GM12801 (cell line): ENCODE results near the gene MAP7D2.

Source experiments
- TF ChIP-seq, protein P1 (sequence below): IDR thresholded peaks from one replicate; pipeline ENCODE4 v1.5.1; 2011; ENCODE audit warnings: control low read depth; ENCODE audit not compliant: insufficient read length; ENCODE audit errors: extremely low read depth

Gene MAP7D2

DNA sequence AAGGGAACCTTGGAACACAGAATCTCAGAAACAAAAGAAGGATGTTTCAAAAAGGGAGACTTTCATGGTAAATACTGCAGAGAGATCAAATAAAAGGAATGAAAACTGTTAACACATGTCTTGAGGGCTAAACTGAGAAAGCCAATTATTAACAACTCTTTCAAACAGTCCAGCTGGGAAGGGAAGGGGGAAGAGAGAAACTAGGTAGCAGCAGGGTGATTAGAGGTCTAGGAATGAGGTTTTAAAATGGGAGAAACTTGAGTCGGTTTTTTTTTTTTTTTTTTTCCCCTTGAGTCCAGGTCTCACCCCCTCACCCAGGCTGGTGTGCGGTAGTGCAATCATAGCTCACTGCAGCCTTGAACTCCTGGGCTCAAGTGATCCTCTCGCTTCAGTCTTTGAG, 130.2 kb downstream of the MAP7D2 start:
- TF ChIP-seq, protein P1, sequence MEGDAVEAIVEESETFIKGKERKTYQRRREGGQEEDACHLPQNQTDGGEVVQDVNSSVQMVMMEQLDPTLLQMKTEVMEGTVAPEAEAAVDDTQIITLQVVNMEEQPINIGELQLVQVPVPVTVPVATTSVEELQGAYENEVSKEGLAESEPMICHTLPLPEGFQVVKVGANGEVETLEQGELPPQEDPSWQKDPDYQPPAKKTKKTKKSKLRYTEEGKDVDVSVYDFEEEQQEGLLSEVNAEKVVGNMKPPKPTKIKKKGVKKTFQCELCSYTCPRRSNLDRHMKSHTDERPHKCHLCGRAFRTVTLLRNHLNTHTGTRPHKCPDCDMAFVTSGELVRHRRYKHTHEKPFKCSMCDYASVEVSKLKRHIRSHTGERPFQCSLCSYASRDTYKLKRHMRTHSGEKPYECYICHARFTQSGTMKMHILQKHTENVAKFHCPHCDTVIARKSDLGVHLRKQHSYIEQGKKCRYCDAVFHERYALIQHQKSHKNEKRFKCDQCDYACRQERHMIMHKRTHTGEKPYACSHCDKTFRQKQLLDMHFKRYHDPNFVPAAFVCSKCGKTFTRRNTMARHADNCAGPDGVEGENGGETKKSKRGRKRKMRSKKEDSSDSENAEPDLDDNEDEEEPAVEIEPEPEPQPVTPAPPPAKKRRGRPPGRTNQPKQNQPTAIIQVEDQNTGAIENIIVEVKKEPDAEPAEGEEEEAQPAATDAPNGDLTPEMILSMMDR = no peak

DNA sequence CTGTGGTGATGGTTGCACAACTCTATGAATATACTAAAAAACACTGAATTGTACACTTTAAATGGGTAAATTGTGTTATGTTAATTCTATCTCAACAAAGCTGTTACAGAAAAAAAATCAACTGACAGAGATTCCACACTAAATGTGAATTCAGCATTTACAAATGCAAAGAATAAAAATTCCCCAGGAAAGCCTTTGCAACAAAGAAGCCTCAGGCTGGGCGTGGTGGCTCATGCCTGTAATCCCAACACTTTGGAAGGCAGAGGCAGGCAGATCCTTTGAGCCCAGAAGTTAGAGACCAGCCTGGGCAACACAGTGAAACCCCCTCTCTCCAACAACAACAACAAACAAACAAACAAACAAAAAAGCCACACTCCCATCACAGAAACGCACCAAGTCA, 134.8 kb downstream of the MAP7D2 start:
- TF ChIP-seq, protein P1 = no peak

DNA sequence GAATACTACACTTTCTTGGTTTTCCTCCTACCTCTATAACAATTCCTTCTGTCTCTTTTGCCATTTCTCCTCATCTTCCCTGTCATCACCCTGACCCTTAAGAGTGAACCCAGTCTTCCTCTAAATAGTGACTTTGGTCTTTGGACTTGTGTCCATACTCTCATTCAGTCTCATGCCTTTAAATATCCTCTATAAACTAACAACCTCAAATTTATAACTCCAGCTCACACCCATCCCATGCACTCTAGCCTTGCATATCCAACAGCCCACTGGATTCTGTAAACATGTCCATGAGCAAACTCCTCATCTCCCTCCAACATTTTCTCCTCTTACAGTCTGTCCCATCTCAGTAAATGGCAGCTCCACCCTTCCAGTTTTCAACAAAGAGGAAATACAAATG, 140.9 kb downstream of the MAP7D2 start:
- TF ChIP-seq, protein P1 = no peak

DNA sequence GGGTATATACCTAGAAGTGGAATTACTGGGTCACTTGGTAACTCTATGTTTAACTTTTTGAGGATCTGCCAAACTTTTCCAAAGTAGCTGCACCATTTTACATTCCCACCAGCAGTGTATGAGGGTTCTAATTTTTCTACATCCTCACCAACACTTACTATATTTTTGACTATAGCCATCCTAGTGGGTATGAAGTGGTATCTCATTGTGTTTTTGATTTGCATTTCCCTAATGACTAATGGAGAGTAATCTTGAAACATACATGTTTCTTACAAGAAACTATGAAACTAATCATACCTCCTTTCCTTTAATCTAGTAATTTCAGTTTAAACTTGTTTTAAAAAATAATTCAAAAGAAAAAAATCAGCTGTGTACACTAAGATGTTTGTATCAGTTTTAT, 143.7 kb downstream of the MAP7D2 start:
- TF ChIP-seq, protein P1 = no peak

DNA sequence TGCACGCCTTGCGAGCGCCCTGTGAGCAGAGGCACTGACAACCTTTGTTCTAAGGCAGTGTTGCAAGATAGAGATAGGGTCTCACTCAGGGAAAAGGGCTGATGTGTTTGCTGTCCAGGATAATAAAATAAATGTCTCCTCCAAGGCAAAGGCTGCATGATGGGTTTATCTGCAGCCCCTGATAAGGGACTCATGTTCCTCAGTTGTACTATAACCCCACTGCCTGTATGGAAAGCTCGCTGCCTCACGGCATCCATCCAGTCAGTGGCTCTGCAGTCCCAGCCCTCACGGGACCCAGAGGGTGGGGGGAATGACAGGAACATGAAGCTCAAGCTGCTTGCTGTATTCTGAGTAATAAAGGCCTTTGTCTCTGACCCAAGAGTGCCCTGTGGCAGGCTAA, 148.4 kb downstream of the MAP7D2 start:
- TF ChIP-seq, protein P1 = no peak

DNA sequence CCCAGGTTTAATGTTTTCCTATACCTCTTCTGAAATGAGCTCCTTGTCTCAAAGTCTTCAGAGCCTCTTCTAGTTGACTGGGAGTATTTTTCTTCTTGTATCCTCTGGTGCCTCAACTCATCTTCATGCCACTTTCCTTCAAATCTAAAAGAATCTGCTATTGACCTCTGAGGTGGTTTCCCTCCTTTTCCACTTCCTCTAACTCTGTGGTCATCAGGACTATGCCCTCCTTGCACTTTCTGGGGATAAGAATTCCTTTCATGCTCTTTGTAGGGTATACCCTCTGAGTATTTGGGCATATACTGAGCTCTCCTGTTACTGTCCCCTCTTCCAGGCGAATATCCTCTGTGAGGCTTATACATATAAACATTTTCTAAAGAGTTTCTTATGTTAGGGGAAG, 150.7 kb downstream of the MAP7D2 start:
- TF ChIP-seq, protein P1 = no peak

DNA sequence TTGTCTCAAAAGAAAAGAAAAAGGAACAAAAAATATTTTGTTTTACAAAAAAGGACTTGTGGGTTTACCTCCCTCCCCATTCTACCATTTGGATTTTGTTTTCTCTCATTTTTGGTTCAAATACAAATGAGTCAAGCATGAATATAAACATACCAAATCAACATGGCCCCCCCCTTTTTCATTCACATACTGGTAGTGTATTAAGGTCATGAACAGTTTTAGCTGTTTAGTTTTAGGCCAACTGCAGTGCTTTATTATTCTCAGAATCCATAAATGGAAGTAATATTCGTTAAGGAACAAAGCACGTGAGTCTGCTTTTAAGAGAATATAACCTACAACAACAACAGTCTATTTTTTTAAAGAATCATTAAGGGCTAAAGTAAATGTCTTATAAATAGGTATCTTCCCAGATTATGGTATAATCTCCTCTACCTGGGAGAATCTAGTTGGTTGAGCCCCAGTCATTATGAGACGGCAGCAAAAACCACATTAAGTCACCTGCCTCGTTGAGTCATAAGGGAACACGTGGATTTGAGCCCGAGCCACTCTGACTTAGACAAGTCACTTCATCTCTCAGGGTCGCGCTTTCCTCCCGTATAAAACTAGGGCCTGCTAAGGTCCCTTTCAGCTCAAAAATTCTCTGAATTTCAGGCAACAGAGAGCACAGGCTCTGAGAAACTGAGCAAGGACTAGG, 152.5 kb downstream of the MAP7D2 start:
- TF ChIP-seq, protein P1 = no peak
